AG09309 (cell line): Measurements from ENCODE around the gene CELF2.

Source experiments
- DNase-seq: peaks from one replicate; pipeline ENCODE4 v3.0.0-alpha.2; 2010; ENCODE audit warnings: low read depth
- H3K4me3 ChIP-seq: 2 replicates; pipeline ENCODE4 v1.5.1; 2011; ENCODE audit warnings: mild to moderate bottlenecking, low read depth, low read length, moderate library complexity; ENCODE audit not compliant: control insufficient read depth
- TF ChIP-seq, protein P1 (sequence below): IDR thresholded peaks from 2 replicates; pipeline ENCODE4 v1.5.1; 2011; ENCODE audit warnings: mild to moderate bottlenecking, low read depth, low read length, inconsistent platforms; ENCODE audit not compliant: insufficient read depth, control insufficient read depth; ENCODE audit errors: missing control alignments

The CELF2 gene

DNA sequence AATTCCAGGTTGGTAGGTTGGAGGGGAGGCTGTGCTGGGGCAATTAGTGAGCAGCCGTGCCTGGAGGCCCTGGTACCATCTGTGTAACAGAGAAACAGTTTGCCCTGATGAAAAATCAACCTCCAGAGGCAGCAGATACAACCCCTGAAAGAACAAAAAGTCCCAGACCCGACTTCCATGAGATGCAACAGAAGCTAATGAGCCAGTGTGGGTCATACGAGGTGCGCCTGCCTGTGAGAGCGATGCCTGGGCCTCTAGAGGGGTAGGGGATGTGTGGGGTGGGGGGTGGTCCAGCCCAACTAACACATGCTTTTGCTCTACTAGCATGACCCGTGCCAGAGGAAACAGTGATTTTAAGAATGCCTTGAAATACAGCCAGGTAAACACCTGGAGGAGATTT, 39.3 kb downstream of the CELF2 start:
- no peak overlapping the region for H3K4me3 ChIP-seq
- TF ChIP-seq, protein P1, sequence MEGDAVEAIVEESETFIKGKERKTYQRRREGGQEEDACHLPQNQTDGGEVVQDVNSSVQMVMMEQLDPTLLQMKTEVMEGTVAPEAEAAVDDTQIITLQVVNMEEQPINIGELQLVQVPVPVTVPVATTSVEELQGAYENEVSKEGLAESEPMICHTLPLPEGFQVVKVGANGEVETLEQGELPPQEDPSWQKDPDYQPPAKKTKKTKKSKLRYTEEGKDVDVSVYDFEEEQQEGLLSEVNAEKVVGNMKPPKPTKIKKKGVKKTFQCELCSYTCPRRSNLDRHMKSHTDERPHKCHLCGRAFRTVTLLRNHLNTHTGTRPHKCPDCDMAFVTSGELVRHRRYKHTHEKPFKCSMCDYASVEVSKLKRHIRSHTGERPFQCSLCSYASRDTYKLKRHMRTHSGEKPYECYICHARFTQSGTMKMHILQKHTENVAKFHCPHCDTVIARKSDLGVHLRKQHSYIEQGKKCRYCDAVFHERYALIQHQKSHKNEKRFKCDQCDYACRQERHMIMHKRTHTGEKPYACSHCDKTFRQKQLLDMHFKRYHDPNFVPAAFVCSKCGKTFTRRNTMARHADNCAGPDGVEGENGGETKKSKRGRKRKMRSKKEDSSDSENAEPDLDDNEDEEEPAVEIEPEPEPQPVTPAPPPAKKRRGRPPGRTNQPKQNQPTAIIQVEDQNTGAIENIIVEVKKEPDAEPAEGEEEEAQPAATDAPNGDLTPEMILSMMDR, result no peak
- DNase-seq, result no peak

DNA sequence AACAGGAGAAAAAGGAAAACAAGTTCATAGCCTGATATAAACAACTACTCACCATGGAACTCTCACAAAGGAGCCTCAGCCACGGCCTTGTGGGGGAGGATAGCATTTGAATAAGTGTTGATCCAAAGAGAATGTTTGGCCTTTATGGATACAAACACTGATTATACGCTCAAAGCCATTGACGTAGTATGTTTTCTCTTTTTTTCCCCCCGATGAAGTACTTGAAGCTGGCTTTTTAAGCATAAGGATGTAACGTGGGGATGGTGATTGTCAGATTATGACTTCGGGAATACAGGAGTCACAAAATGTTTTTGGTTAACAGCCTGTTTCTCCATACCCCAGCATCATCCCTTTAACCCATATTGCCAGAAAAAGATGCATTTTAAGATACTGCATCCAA, 39.8 kb downstream of the CELF2 start:
- DNase-seq, result no peak
- no peak overlapping the region for H3K4me3 ChIP-seq
- TF ChIP-seq, protein P1, result no peak

DNA sequence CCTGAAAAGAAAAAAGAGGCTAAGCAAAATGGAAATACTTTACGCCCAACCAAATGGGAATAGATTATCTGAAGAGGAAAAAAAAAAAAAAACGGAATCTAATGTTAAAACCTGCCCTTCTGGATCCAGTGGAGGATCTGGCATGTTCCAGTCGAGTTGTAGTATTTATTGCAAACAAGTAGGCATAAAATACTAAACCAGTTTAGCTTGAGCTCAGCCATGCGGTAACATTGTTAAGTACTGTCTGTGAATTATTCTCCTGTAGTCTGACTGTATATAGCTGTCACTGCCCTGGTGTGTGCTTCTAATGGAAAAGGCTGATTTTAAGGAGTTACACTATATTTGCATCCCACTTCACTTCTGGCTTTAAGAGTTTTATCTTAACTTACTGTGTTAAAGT, 40.3 kb downstream of the CELF2 start:
- TF ChIP-seq, protein P1, result no peak
- no peak overlapping the region for H3K4me3 ChIP-seq
- DNase-seq, result no peak

DNA sequence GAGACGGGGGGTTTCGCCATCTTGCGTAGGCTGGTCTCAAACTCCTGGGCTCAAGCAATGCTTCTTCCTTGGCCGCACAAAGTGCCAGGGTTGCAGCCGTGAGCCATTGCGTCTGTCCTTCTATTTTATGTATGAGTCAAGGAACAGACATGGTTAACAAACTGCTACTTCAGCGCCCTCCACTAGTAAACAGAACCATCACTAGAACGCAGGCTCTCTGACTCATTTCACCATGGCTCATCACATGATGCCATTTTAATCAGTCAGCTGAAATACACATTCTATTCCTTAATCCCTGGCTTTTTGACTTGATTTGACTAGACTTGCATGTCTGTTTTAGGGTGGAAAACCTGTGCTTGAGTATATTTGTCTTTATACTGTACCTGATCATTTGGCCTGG, 41.3 kb downstream of the CELF2 start:
- TF ChIP-seq, protein P1, result no peak
- DNase-seq, result no peak
- no peak overlapping the region for H3K4me3 ChIP-seq

DNA sequence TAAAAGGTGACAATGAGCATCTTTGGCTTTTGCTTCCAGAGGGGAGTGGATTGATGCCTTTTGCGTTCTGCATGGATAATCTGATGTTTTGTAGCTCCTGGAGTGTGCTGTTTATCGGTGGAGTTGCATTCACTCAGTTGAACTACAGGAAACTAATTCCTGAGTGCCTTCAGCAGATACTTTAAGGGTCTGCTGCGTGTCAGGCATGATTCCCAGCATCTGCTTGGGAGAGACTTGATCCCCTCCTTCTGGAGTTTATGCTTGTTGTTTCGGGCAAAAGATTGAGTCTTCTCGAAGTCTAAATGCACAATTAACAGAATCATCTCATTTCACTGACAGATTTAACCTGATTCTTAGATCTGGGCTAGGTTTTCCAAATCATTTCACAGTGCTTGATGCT, 46.2 kb downstream of the CELF2 start:
- H3K4me3 ChIP-seq, result no peak overlapping the region
- TF ChIP-seq, protein P1, result no peak

DNA sequence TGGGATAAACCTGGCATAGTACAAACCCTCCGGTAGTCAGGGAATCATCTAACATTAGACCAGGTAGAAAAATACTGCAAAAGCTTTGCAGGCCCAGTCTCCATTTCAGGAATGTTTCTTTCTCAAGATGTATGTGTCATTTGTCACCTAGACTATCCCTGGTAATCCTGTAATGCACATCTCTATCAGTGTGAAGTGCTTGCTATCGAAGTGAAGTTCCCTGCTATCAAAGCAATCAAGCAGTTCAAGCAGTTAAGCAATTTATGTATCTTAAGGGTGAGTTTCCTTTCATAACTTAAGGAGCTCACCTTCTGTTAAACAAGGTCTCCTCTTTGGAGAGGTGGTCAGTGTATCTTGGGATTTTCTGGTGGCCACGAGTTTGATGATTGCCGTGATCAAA, 47.2 kb downstream of the CELF2 start:
- H3K4me3 ChIP-seq, result no peak overlapping the region
- DNase-seq, result no peak
- TF ChIP-seq, protein P1, result no peak

More for the DNA sequence above, 46.2 kb downstream of the CELF2 start:
- no peak for DNase-seq

DNA sequence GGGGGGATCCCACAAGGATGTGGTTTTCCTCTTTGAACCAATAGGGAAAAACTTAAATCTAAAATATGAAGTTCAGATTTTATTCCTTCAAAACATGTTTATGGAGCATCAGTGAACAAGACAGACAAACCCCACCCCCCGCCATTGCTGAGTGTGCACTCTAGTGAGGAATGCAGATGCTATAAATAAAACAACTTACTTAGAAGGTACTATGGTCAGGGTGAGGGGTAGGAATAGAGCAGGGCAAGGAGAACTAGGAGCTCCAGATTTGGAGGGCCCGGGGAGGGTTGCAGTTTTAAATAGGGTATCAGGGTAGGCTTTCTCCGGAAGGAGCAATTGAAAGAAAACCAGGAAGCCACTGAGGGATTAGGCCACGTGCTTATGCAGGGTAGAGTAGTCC, 47.9 kb downstream of the CELF2 start:
- H3K4me3 ChIP-seq, result no peak overlapping the region
- TF ChIP-seq, protein P1, result no peak
- no peak for DNase-seq
